ENCODE results near the gene MYL10. TPM values are rescaled to one million over a fixed set of nuclear protein-coding genes. Genes with fewer than 3 reads are reported as not detected.

MYL10 gene
- total RNA-seq, 4 donors from 2014 or later: not detected

- intact Hi-C loops (cut with DNase I; ENCODE audit: low total_unique reads): no loop called here
- WGBS, 2 donors (ENCODE audit: low coverage in 1 of 2): 80 to 92% methylated on average over 1 of the region's 1 CpG
These were observed 33.9 kb downstream of the MYL10 start for GRCh38 chr7:101595246-101595645.

DNA sequence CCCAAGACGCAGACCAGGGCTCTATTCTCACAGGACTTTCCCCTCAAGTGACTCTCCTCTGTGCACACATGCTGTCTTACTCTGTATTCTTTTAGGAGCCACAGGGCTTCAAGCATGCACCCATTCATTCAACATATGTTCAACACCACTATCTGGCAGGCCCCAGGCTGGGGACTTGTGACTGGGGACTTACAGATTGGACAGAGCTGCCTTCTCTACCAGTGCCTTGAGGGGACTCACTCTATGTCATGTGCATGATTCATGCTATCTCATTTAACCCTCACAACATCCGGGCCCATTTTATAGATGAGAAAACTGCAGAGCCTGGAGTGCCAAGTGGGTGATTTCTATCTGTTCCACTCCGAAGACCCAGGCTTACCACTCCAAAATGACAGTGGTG is 34.3 kb downstream of the MYL10 start:
- Histone ChIP-seq H3K36me3 (no peaks in the 10 kb centered on the region), H3K4me1 (peaks cover 0 to 11% (median 8%) of the 10 kb centered on the region in 4 donors), H3K27ac (no peak overlapping the region), H3K27me3 (no peaks in the 10 kb centered on the region), H3K4me3 (no peak overlapping the region), H3K9me3 (no peaks in the 10 kb centered on the region)
- no peak for TF ChIP-seq EP300 (IDR thresholded peaks at IDR 0.05; ENCODE audit: low read depth)
- TF ChIP-seq POLR2A (IDR thresholded peaks at IDR 0.05): no peak
- TF ChIP-seq CTCF (IDR thresholded peaks at IDR 0.05): no peak
- no peak for TF ChIP-seq POLR2AphosphoS5 (IDR thresholded peaks at IDR 0.05)
- 86% methylated on average over 3 of the region's 3 CpGs; no CpG with 5 or more reads in 1 of the 2 donors for WGBS, 2 donors (ENCODE audit: low coverage in 1 of 2)
- intact Hi-C loops (cut with DNase I; ENCODE audit: low total_unique reads) (no loop called here), in situ Hi-C loops (cut with MboI; ENCODE audit: low pct_ligation_motif_present in 1 of 4, low pct_unique_long_range_greater_than_20kb in 1 of 4, low sequenced_read_pairs in 3 of 4) (no loop called here)
- no peak for DNase-seq

More at GRCh38 chr7:101595246-101595645, 33.9 kb downstream of the MYL10 start:
- Histone ChIP-seq H3K4me1 (peaks cover 0 to 11% (median 8%) of the 10 kb centered on the region in 4 donors), H3K4me3 (no peak overlapping the region), H3K36me3 (no peaks in the 10 kb centered on the region), H3K27me3 (no peaks in the 10 kb centered on the region), H3K27ac (no peak overlapping the region), H3K9me3 (no peaks in the 10 kb centered on the region)
- in situ Hi-C loops (cut with MboI; ENCODE audit: low pct_ligation_motif_present in 1 of 4, low pct_unique_long_range_greater_than_20kb in 1 of 4, low sequenced_read_pairs in 3 of 4): no loop called here
- TF ChIP-seq POLR2A (IDR thresholded peaks at IDR 0.05) (no peak), EP300 (IDR thresholded peaks at IDR 0.05; ENCODE audit: low read depth) (no peak), CTCF (IDR thresholded peaks at IDR 0.05) (no peak), POLR2AphosphoS5 (IDR thresholded peaks at IDR 0.05) (no peak)
- no peak for DNase-seq

GRCh38 chr7:101593556-101593955 is 35.5 kb downstream of the MYL10 start:
- TF ChIP-seq CTCF (IDR thresholded peaks at IDR 0.05): no peak
- TF ChIP-seq POLR2AphosphoS5 (IDR thresholded peaks at IDR 0.05): no peak
- no peak for TF ChIP-seq POLR2A (IDR thresholded peaks at IDR 0.05)
- TF ChIP-seq EP300 (IDR thresholded peaks at IDR 0.05; ENCODE audit: low read depth): no peak
- Histone ChIP-seq H3K27ac (no peak overlapping the region), H3K27me3 (no peaks in the 10 kb centered on the region), H3K4me1 (peaks cover 0 to 8% (median 5%) of the 10 kb centered on the region in 4 donors), H3K4me3 (no peak overlapping the region), H3K9me3 (no peaks in the 10 kb centered on the region), H3K36me3 (no peaks in the 10 kb centered on the region)
- WGBS, 2 donors (ENCODE audit: low coverage in 1 of 2): 82 to 83% methylated on average over 3 to 6 of the region's 6 CpGs
- intact Hi-C loops (cut with DNase I; ENCODE audit: low total_unique reads) (no loop called here), in situ Hi-C loops (cut with MboI; ENCODE audit: low pct_ligation_motif_present in 1 of 4, low pct_unique_long_range_greater_than_20kb in 1 of 4, low sequenced_read_pairs in 3 of 4) (no loop called here)
- no peak for DNase-seq

GRCh38 chr7:101591504-101591903 is 37.6 kb downstream of the MYL10 start:
- intact Hi-C loops (cut with DNase I; ENCODE audit: low total_unique reads) (no loop called here), in situ Hi-C loops (cut with MboI; ENCODE audit: low pct_ligation_motif_present in 1 of 4, low pct_unique_long_range_greater_than_20kb in 1 of 4, low sequenced_read_pairs in 3 of 4) (no loop called here)
- H3K4me1 ChIP-seq: peaks cover 0 to 5% (median 3%) of the 10 kb centered on the region in 4 donors
- H3K4me3 ChIP-seq: no peak overlapping the region
- H3K9me3 ChIP-seq: no peaks in the 10 kb centered on the region
- no peak overlapping the region for H3K27ac ChIP-seq
- 60 to 86% methylated on average over 2 of the region's 2 CpGs for WGBS, 2 donors (ENCODE audit: low coverage in 1 of 2)
- no peak for TF ChIP-seq POLR2AphosphoS5 (IDR thresholded peaks at IDR 0.05)
- TF ChIP-seq POLR2A (IDR thresholded peaks at IDR 0.05): no peak
- TF ChIP-seq CTCF (IDR thresholded peaks at IDR 0.05): no peak
- TF ChIP-seq EP300 (IDR thresholded peaks at IDR 0.05; ENCODE audit: low read depth): no peak
- no peaks in the 10 kb centered on the region for H3K36me3 ChIP-seq
- no peaks in the 10 kb centered on the region for H3K27me3 ChIP-seq
- DNase-seq: no peak

Measured in transverse colon (tissue), 4 donors.